Ectodermal cell (in vitro differentiated cells): Measurements from ENCODE around the gene RRBP1.

Source experiments
- H3K27ac ChIP-seq: 2 replicates; pipeline ENCODE4 v1.7.0; 2013; ENCODE audit warnings: mild to moderate bottlenecking, low read depth, low read length; ENCODE audit not compliant: insufficient read depth, poor library complexity, severe bottlenecking
- H3K27me3 ChIP-seq: 2 replicates; pipeline ENCODE4 v1.7.0; 2013; ENCODE audit warnings: mild to moderate bottlenecking, low read length; ENCODE audit not compliant: insufficient read depth, control insufficient read depth, poor library complexity, severe bottlenecking
- H3K36me3 ChIP-seq: one replicate; pipeline ENCODE4 v1.7.0; 2013; ENCODE audit warnings: low read length; ENCODE audit not compliant: control insufficient read depth, insufficient read depth
- H3K4me1 ChIP-seq: one replicate; pipeline ENCODE4 v1.7.0; 2013; ENCODE audit warnings: low read length; ENCODE audit not compliant: control insufficient read depth, insufficient read depth
- H3K4me3 ChIP-seq: 2 replicates; pipeline ENCODE4 v1.7.0; 2013; ENCODE audit warnings: low read depth, low read length, control low read depth; ENCODE audit not compliant: insufficient read depth
- H3K9me3 ChIP-seq: 2 replicates; pipeline ENCODE4 v1.7.0; 2013; ENCODE audit warnings: mild to moderate bottlenecking, low read length, moderate library complexity; ENCODE audit not compliant: control insufficient read depth
- WGBS, 2 experiments: methylation state at CpG; one replicate each; pipeline ENCODE4 v1.1.7; 2013; ENCODE audit warnings: missing lambda C conversion rate in 2 of 2; 5-methylcytosine and 5-hydroxymethylcytosine counted together

Gene RRBP1

GRCh38 chr20:17589161-17589834, 92.7 kb downstream of the RRBP1 start:
- Histone ChIP-seq H3K27me3 (no peaks in the 10 kb centered on the region), H3K4me3 (no peak overlapping the region), H3K27ac (no peak overlapping the region), H3K36me3 (no peaks in the 10 kb centered on the region), H3K4me1 (no peaks in the 10 kb centered on the region), H3K9me3 (no peaks in the 10 kb centered on the region)
- WGBS, 2 experiments, result 89 to 92% methylated on average over 8 of the region's 8 CpGs

- Histone ChIP-seq H3K4me1 (no peaks in the 10 kb centered on the region), H3K27me3 (no peaks in the 10 kb centered on the region), H3K36me3 (no peaks in the 10 kb centered on the region), H3K9me3 (no peaks in the 10 kb centered on the region), H3K4me3 (no peak overlapping the region), H3K27ac (no peak overlapping the region)
- WGBS, 2 experiments, result 92 to 94% methylated on average over 3 of the region's 3 CpGs
Measured at GRCh38 chr20:17587824-17588223, 94.2 kb downstream of the RRBP1 start.

- Histone ChIP-seq H3K4me1 (no peaks in the 10 kb centered on the region), H3K27ac (no peak overlapping the region), H3K4me3 (no peak overlapping the region), H3K27me3 (no peaks in the 10 kb centered on the region), H3K9me3 (no peaks in the 10 kb centered on the region), H3K36me3 (no peaks in the 10 kb centered on the region)
- WGBS, 2 experiments, result 93% methylated on average over 1 of the region's 1 CpG; no CpG with 5 or more reads in 1 of the 2 experiments
Measured at GRCh38 chr20:17587148-17587547, 94.9 kb downstream of the RRBP1 start.

- Histone ChIP-seq H3K27ac (no peak overlapping the region), H3K36me3 (no peaks in the 10 kb centered on the region), H3K27me3 (no peaks in the 10 kb centered on the region), H3K4me1 (no peaks in the 10 kb centered on the region), H3K9me3 (no peaks in the 10 kb centered on the region), H3K4me3 (no peak overlapping the region)
- WGBS, 2 experiments, result 90 to 98% methylated on average over 2 of the region's 2 CpGs
Measured at GRCh38 chr20:17586250-17586649, 95.8 kb downstream of the RRBP1 start.

GRCh38 chr20:17584689-17585088, 97.4 kb downstream of the RRBP1 start:
- no peak overlapping the region for H3K4me3 ChIP-seq
- no peaks in the 10 kb centered on the region for H3K27me3 ChIP-seq

GRCh38 chr20:17583126-17583525, 98.9 kb downstream of the RRBP1 start:
- no peaks in the 10 kb centered on the region for H3K9me3 ChIP-seq
- no peaks in the 10 kb centered on the region for H3K36me3 ChIP-seq
- no peaks in the 10 kb centered on the region for H3K4me1 ChIP-seq
- no peaks in the 10 kb centered on the region for H3K27me3 ChIP-seq
- H3K27ac ChIP-seq, result no peak overlapping the region
- WGBS, 2 experiments, result 90 to 95% methylated on average over 3 of the region's 3 CpGs
- H3K4me3 ChIP-seq, result no peak overlapping the region

More at GRCh38 chr20:17584689-17585088, 97.4 kb downstream of the RRBP1 start:
- H3K4me1 ChIP-seq, result no peaks in the 10 kb centered on the region
- H3K27ac ChIP-seq, result no peak overlapping the region
- H3K9me3 ChIP-seq, result no peaks in the 10 kb centered on the region
- no peaks in the 10 kb centered on the region for H3K36me3 ChIP-seq

- Histone ChIP-seq H3K27ac (no peak overlapping the region), H3K4me1 (no peaks in the 10 kb centered on the region), H3K36me3 (no peaks in the 10 kb centered on the region), H3K9me3 (no peaks in the 10 kb centered on the region), H3K27me3 (no peaks in the 10 kb centered on the region), H3K4me3 (no peak overlapping the region)
- WGBS, 2 experiments, result 91 to 96% methylated on average over 2 of the region's 2 CpGs
Measured at GRCh38 chr20:17580895-17581294, 101.1 kb downstream of the RRBP1 start.

- Histone ChIP-seq H3K4me3 (no peak overlapping the region), H3K27me3 (no peaks in the 10 kb centered on the region), H3K36me3 (no peaks in the 10 kb centered on the region), H3K27ac (no peak overlapping the region), H3K4me1 (no peaks in the 10 kb centered on the region), H3K9me3 (no peaks in the 10 kb centered on the region)
- WGBS, 2 experiments, result 94 to 96% methylated on average over 4 of the region's 4 CpGs
Measured at GRCh38 chr20:17579369-17580039, 102.5 kb downstream of the RRBP1 start.

- 89 to 94% methylated on average over 8 of the region's 8 CpGs for WGBS, 2 experiments
- Histone ChIP-seq H3K27ac (no peak overlapping the region), H3K4me3 (no peak overlapping the region)
Measured at GRCh38 chr20:17576215-17576614, 105.8 kb downstream of the RRBP1 start.

GRCh38 chr20:17573463-17573862, 108.6 kb downstream of the RRBP1 start:
- no peak overlapping the region for H3K27ac ChIP-seq
- 89 to 100% methylated on average over 2 to 3 of the region's 3 CpGs for WGBS, 2 experiments
- H3K27me3 ChIP-seq, result no peaks in the 10 kb centered on the region
- H3K9me3 ChIP-seq, result no peaks in the 10 kb centered on the region
- no peak overlapping the region for H3K4me3 ChIP-seq
- no peaks in the 10 kb centered on the region for H3K36me3 ChIP-seq
- peaks cover 15% of the 10 kb centered on the region for H3K4me1 ChIP-seq

More at GRCh38 chr20:17576215-17576614, 105.8 kb downstream of the RRBP1 start:
- Histone ChIP-seq H3K9me3 (no peaks in the 10 kb centered on the region), H3K36me3 (no peaks in the 10 kb centered on the region), H3K4me1 (peaks cover 15% of the 10 kb centered on the region), H3K27me3 (no peaks in the 10 kb centered on the region)
